ENCODE results near the gene CLRN3. TPM values are rescaled to one million over a fixed set of nuclear protein-coding genes. Genes with fewer than 3 reads are reported as not detected.
A peak's percentile ranks its signal among the peaks of the same experiment; 100 is the strongest.

The CLRN3 gene
- polyA plus RNA-seq, 1 donor from 2014 or later = not detected

DNA sequence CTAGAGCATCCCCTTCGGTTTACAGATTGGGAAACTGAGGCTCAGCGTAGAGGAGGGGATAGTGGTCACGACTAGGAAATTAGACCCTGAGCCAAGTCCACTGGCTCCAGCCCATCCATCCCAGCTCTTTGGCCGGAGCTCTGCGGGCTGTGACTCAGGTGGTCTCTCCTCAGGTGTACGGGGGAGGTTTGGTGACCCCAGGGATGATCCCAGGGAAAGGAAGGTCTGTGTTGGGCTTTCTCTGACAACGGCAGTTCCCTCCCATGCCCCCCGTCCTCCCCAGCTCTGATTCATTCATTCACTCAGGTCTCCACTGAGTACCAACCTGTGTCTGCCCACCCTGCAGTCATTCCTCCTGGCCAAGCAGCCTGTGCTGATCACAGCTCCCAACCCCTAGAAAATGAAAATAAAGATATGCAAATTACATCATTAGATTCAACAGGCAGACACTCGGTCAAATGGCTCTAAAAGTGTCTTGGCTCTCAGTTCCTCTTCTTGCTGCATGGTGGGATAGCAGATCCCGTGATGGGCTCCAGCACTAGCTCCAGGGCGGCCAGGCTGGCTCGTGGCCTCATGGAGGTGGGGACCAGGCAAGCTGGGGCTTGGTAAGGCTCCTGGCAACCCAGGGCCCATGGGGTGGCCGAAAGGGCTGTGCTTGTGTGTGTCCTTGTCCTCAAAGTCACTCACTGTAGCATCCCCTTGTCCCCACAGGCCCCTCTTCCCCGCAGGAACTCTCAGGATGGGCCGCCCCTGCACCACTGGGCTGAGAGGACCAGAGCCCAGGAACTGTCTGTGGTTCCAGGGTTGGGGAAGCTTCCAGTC is 37.8 kb downstream of the CLRN3 start:
- TF ChIP-seq TAF1 (IDR thresholded peaks at IDR 0.05; ENCODE audit: low read depth) (no peak), EZH2 (IDR thresholded peaks at IDR 0.05; ENCODE audit: borderline replicate concordance, insufficient read depth, low read length, poor library complexity, severe bottlenecking) (no peak), RAD21 (conservative IDR thresholded peaks at IDR 0.05) (no peak), SMC3 (conservative IDR thresholded peaks at IDR 0.05; ENCODE audit: poor library complexity) (no peak)
- TF ChIP-seq, protein P1, sequence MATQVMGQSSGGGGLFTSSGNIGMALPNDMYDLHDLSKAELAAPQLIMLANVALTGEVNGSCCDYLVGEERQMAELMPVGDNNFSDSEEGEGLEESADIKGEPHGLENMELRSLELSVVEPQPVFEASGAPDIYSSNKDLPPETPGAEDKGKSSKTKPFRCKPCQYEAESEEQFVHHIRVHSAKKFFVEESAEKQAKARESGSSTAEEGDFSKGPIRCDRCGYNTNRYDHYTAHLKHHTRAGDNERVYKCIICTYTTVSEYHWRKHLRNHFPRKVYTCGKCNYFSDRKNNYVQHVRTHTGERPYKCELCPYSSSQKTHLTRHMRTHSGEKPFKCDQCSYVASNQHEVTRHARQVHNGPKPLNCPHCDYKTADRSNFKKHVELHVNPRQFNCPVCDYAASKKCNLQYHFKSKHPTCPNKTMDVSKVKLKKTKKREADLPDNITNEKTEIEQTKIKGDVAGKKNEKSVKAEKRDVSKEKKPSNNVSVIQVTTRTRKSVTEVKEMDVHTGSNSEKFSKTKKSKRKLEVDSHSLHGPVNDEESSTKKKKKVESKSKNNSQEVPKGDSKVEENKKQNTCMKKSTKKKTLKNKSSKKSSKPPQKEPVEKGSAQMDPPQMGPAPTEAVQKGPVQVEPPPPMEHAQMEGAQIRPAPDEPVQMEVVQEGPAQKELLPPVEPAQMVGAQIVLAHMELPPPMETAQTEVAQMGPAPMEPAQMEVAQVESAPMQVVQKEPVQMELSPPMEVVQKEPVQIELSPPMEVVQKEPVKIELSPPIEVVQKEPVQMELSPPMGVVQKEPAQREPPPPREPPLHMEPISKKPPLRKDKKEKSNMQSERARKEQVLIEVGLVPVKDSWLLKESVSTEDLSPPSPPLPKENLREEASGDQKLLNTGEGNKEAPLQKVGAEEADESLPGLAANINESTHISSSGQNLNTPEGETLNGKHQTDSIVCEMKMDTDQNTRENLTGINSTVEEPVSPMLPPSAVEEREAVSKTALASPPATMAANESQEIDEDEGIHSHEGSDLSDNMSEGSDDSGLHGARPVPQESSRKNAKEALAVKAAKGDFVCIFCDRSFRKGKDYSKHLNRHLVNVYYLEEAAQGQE (IDR thresholded peaks at IDR 0.05; ENCODE audit: borderline replicate concordance) = no peak
- Histone ChIP-seq H3K27ac (ENCODE audit: low read length) (no peak overlapping the region), H3K9me2 (ENCODE audit: insufficient read depth, low read length) (no peaks in the 10 kb centered on the region), H3K79me2 (replicated peaks; ENCODE audit: insufficient read depth, low read length) (no peaks in the 10 kb centered on the region), H3K4me3 (ENCODE audit: low read length) (no peak overlapping the region), H3K9ac (ENCODE audit: low read length) (no peak overlapping the region), H3K9me3 (ENCODE audit: low read length) (no peaks in the 10 kb centered on the region), H4K20me1 (ENCODE audit: insufficient read depth) (no peaks in the 10 kb centered on the region), H2AFZ (ENCODE audit: low read depth, low read length) (no peak overlapping the region), H3K36me3 (ENCODE audit: insufficient read depth, low read length) (no peaks in the 10 kb centered on the region), H3K27me3 (ENCODE audit: insufficient read depth, low read depth, low read length) (no peaks in the 10 kb centered on the region), H3K4me2 (ENCODE audit: low read length) (no peak overlapping the region), H3F3A (ENCODE audit: insufficient read depth, low read length, poor library complexity, severe bottlenecking) (no peaks in the 10 kb centered on the region)

DNA sequence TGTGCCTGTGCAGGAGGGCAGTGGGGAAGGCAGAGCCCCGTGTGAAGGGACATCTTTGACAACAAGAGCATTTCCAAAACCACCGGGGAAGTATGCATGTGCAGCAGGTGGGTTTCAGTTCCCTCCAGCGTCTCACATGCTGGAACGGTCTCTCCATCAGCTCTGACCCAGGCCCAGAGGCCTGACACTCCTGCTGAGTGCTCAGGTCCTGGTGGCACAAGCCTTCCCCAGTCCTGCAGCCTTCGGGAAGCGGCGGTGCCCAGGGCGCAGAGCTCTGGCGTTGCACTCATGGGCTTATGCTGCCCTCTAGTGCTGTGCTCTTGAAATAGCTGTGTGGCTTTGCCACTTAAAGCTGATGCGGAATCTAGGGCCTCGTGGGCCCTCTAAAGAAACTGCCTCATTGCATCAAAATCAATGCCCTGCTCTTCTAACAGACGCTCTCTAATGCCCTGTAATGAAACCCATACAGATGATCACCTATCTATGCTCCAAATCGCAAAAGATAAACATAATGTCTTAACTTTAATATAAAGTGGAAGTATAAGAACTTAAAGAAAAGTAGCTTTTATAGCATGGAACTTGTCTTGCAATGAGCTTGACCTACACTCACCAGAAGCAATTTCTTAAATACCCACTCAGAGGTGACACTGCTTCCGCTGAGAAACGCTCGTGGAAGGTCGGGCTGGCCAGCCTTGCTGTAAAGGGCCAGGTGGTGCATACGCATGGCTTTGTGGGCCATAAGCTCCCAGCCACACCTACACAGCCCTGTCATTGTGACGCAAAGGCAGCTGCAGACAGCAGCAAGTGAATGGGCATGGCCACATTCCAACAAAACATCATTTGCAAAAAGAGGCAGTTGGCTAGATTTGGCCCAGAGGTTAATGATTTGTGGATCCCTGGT is 38.6 kb downstream of the CLRN3 start:
- Histone ChIP-seq H3K4me3 (ENCODE audit: low read length) (no peak overlapping the region), H3K27me3 (ENCODE audit: insufficient read depth, low read depth, low read length) (no peaks in the 10 kb centered on the region), H2AFZ (ENCODE audit: low read depth, low read length) (no peak overlapping the region)

More for the DNA sequence above, 38.6 kb downstream of the CLRN3 start:
- Histone ChIP-seq H3K36me3 (ENCODE audit: insufficient read depth, low read length) (no peaks in the 10 kb centered on the region), H3K9me3 (ENCODE audit: low read length) (no peaks in the 10 kb centered on the region), H3K79me2 (replicated peaks; ENCODE audit: insufficient read depth, low read length) (no peaks in the 10 kb centered on the region), H4K20me1 (ENCODE audit: insufficient read depth) (no peaks in the 10 kb centered on the region), H3K27ac (ENCODE audit: low read length) (no peak overlapping the region), H3K4me2 (ENCODE audit: low read length) (no peak overlapping the region), H3K9ac (ENCODE audit: low read length) (no peak overlapping the region), H3K9me2 (ENCODE audit: insufficient read depth, low read length) (no peaks in the 10 kb centered on the region), H3F3A (ENCODE audit: insufficient read depth, low read length, poor library complexity, severe bottlenecking) (no peaks in the 10 kb centered on the region)
- TF ChIP-seq POLR2AphosphoS5 (IDR thresholded peaks at IDR 0.05) = no peak
- TF ChIP-seq, protein P1 (IDR thresholded peaks at IDR 0.05; ENCODE audit: borderline replicate concordance) = no peak
- TF ChIP-seq EZH2 (IDR thresholded peaks at IDR 0.05; ENCODE audit: borderline replicate concordance, insufficient read depth, low read length, poor library complexity, severe bottlenecking) = no peak
- TF ChIP-seq MXI1 (conservative IDR thresholded peaks at IDR 0.05; ENCODE audit: poor library complexity, severe bottlenecking) = no peak
- TF ChIP-seq TAF1 (IDR thresholded peaks at IDR 0.05; ENCODE audit: low read depth) = no peak
- TF ChIP-seq, protein P2, sequence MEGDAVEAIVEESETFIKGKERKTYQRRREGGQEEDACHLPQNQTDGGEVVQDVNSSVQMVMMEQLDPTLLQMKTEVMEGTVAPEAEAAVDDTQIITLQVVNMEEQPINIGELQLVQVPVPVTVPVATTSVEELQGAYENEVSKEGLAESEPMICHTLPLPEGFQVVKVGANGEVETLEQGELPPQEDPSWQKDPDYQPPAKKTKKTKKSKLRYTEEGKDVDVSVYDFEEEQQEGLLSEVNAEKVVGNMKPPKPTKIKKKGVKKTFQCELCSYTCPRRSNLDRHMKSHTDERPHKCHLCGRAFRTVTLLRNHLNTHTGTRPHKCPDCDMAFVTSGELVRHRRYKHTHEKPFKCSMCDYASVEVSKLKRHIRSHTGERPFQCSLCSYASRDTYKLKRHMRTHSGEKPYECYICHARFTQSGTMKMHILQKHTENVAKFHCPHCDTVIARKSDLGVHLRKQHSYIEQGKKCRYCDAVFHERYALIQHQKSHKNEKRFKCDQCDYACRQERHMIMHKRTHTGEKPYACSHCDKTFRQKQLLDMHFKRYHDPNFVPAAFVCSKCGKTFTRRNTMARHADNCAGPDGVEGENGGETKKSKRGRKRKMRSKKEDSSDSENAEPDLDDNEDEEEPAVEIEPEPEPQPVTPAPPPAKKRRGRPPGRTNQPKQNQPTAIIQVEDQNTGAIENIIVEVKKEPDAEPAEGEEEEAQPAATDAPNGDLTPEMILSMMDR (IDR thresholded peaks at IDR 0.05; ENCODE audit: poor library complexity, severe bottlenecking) = peak; percentile 99
- peak; percentile 100 for TF ChIP-seq RAD21 (conservative IDR thresholded peaks at IDR 0.05)
- TF ChIP-seq SMC3 (conservative IDR thresholded peaks at IDR 0.05; ENCODE audit: poor library complexity) = peak; percentile 99
